ENCODE results near the gene SSTR5.

DNA sequence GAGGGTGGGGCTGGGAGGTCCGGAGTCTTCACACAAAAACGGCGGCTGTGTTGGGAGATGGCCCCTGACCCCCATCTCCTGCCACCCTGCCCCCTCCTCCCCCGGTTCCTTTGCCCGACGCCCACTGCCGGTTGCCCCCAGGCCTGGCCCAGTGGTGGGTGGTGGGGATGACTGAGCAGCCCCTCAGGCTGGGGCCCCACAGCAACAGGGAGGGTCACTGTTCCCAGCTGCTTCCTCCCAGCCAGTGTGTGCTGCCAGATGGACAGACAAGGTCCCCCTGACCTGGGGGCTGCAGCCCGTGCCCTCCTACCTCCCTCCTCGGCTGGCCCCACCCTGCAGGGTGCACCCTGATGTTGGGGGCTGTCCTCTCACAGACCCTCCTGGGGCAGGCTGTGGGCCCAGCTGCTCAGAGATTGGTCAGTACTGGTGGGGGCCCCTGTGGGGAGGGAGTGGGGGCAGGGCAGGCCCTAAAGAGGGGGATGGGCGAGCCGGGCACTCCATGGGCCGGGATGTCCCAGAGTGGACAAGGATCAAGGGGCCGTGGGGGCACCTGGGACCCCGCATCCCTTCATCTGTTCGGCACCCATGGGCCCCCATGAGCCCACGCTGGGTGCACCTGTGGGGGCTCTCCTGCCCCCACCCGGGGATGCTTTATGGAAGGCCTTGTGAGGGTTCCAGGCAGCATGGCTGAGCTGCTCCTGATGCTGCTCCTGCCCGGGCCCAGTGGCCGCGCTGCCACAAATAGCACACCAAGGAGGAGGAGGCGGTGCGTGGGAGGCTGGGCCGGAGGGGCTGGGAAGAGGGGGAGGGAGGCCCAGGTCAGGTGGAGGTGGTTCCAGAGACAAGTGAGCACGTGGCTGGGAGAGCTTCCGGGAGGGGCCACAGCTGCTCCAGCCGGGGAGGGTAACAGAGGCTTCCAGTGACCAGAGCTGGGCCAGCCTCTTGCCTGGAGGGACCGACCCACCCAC is 18.4 kb downstream of the SSTR5 start:
- TF ChIP-seq, protein P1, sequence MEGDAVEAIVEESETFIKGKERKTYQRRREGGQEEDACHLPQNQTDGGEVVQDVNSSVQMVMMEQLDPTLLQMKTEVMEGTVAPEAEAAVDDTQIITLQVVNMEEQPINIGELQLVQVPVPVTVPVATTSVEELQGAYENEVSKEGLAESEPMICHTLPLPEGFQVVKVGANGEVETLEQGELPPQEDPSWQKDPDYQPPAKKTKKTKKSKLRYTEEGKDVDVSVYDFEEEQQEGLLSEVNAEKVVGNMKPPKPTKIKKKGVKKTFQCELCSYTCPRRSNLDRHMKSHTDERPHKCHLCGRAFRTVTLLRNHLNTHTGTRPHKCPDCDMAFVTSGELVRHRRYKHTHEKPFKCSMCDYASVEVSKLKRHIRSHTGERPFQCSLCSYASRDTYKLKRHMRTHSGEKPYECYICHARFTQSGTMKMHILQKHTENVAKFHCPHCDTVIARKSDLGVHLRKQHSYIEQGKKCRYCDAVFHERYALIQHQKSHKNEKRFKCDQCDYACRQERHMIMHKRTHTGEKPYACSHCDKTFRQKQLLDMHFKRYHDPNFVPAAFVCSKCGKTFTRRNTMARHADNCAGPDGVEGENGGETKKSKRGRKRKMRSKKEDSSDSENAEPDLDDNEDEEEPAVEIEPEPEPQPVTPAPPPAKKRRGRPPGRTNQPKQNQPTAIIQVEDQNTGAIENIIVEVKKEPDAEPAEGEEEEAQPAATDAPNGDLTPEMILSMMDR (IDR thresholded peaks at IDR 0.05; ENCODE audit: low read depth, low read length): no peak
- TF ChIP-seq, protein P2, sequence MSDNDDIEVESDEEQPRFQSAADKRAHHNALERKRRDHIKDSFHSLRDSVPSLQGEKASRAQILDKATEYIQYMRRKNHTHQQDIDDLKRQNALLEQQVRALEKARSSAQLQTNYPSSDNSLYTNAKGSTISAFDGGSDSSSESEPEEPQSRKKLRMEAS (IDR thresholded peaks at IDR 0.05; ENCODE audit: low read depth, low read length): no peak
- TF ChIP-seq POLR2A (IDR thresholded peaks at IDR 0.05; ENCODE audit: extremely low read depth, insufficient read length) (no peak), MYC (IDR thresholded peaks at IDR 0.05; ENCODE audit: low read depth, low read length) (no peak)
